ENCODE measurements around the gene FBF1.

The FBF1 gene

GRCh38 chr17:75931062-75931461 is 9.8 kb downstream of the FBF1 start:
- no peak for TF ChIP-seq CTCF (IDR thresholded peaks at IDR 0.05; ENCODE audit: borderline replicate concordance, insufficient read depth, low read depth, low read length)
- H3K4me3 ChIP-seq (ENCODE audit: low read depth, low read length) = no peak overlapping the region

GRCh38 chr17:75927286-75927922 is 13.4 kb downstream of the FBF1 start:
- peak; percentile 78 for TF ChIP-seq CTCF (IDR thresholded peaks at IDR 0.05; ENCODE audit: borderline replicate concordance, insufficient read depth, low read depth, low read length)
- H3K4me3 ChIP-seq (ENCODE audit: low read depth, low read length) = no peak overlapping the region

DNA sequence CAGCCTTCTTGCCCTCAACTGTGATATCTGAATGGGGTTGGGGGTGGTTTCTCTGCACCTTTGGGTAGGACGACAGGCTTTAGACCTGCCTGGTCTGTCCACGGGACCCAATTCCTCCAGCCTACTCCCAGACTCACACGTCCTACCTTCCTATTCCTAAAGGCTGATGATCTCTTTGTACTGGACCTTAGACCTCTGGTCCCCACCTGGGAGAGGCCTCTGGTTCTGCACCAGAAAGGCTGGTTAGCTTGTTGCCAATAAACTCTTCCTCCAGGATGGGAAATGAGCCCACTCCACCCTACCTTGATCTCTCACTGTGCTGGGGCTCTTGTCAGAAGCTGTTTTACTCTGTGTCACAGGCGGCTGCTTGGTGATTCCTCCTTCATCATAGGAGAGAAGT is 14.4 kb downstream of the FBF1 start:
- no peak overlapping the region for H3K4me3 ChIP-seq (ENCODE audit: low read depth, low read length)
- TF ChIP-seq CTCF (IDR thresholded peaks at IDR 0.05; ENCODE audit: borderline replicate concordance, insufficient read depth, low read depth, low read length) = no peak

GRCh38 chr17:75925912-75926311 is 14.9 kb downstream of the FBF1 start:
- TF ChIP-seq CTCF (IDR thresholded peaks at IDR 0.05; ENCODE audit: borderline replicate concordance, insufficient read depth, low read depth, low read length) = no peak
- no peak overlapping the region for H3K4me3 ChIP-seq (ENCODE audit: low read depth, low read length)

- H3K4me3 ChIP-seq (ENCODE audit: low read depth, low read length) = no peak overlapping the region
- no peak for TF ChIP-seq CTCF (IDR thresholded peaks at IDR 0.05; ENCODE audit: borderline replicate concordance, insufficient read depth, low read depth, low read length)
Observed at GRCh38 chr17:75925103-75925502, 15.7 kb downstream of the FBF1 start.

- H3K4me3 ChIP-seq (ENCODE audit: low read depth, low read length) = no peak overlapping the region
- no peak for TF ChIP-seq CTCF (IDR thresholded peaks at IDR 0.05; ENCODE audit: borderline replicate concordance, insufficient read depth, low read depth, low read length)
Observed at GRCh38 chr17:75922963-75923874, 17.6 kb downstream of the FBF1 start.

Measured in GM12875 (cell line).